ENCODE results near the gene PITX1. TPM values are rescaled to one million over a fixed set of nuclear protein-coding genes. Genes with fewer than 3 reads are reported as not detected.

Gene PITX1
- total RNA-seq, 1 donor from 2014 or later, result 23.8 TPM

DNA sequence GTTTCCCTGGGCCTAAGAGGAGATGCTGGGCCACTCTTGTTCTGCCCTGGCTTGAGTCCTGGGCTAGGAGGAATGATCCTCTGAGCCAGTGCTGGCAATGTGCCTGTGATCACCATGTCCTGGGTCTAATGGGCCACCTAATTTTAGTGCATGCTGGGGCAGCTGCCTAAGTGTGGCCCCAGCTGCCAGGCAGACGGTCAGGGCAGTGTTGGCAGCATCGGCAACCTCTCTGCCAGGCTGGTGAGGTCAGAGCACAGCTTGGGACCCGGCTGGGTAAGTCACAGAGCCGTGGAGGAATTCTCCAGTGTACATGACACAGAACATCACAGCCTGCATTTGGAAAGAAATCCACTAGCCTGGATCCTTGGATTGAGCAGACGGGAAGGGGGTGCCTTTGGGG is 21.4 kb upstream of the PITX1 start:
- TF ChIP-seq, protein P1, sequence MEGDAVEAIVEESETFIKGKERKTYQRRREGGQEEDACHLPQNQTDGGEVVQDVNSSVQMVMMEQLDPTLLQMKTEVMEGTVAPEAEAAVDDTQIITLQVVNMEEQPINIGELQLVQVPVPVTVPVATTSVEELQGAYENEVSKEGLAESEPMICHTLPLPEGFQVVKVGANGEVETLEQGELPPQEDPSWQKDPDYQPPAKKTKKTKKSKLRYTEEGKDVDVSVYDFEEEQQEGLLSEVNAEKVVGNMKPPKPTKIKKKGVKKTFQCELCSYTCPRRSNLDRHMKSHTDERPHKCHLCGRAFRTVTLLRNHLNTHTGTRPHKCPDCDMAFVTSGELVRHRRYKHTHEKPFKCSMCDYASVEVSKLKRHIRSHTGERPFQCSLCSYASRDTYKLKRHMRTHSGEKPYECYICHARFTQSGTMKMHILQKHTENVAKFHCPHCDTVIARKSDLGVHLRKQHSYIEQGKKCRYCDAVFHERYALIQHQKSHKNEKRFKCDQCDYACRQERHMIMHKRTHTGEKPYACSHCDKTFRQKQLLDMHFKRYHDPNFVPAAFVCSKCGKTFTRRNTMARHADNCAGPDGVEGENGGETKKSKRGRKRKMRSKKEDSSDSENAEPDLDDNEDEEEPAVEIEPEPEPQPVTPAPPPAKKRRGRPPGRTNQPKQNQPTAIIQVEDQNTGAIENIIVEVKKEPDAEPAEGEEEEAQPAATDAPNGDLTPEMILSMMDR (IDR thresholded peaks at IDR 0.05), result no peak

GRCh38 chr5:135054546-135054945 is 20.5 kb upstream of the PITX1 start:
- no peak overlapping the region for H3K27ac ChIP-seq
- intact Hi-C loops (cut with DNase I), result no loop called here
- no peaks in the 10 kb centered on the region for H3K9me3 ChIP-seq
- H3K4me3 ChIP-seq, result no peak overlapping the region
- no peak for DNase-seq (ENCODE audit: low spot score in 2 of 2)
- TF ChIP-seq, protein P1 (IDR thresholded peaks at IDR 0.05), result no peak
- H3K36me3 ChIP-seq, result no peaks in the 10 kb centered on the region
- H3K27me3 ChIP-seq, result no peaks in the 10 kb centered on the region
- peaks cover 3 to 6% of the 10 kb centered on the region in 2 donors for H3K4me1 ChIP-seq

More for the DNA sequence above, 21.4 kb upstream of the PITX1 start:
- Histone ChIP-seq H3K4me3 (no peak overlapping the region), H3K27me3 (no peaks in the 10 kb centered on the region), H3K9me3 (no peaks in the 10 kb centered on the region), H3K36me3 (no peaks in the 10 kb centered on the region), H3K27ac (peak overlapping the region in 1 of 2 donors; percentile 4), H3K4me1 (peaks cover 3 to 6% of the 10 kb centered on the region in 2 donors)
- no peak for DNase-seq (ENCODE audit: low spot score in 2 of 2)
- intact Hi-C loops (cut with DNase I), result no loop called here

GRCh38 chr5:135053989-135054388 is 20.0 kb upstream of the PITX1 start:
- TF ChIP-seq, protein P1 (IDR thresholded peaks at IDR 0.05), result no peak
- intact Hi-C loops (cut with DNase I), result no loop called here
- peaks cover 3 to 6% of the 10 kb centered on the region in 2 donors for H3K4me1 ChIP-seq
- H3K27me3 ChIP-seq, result no peaks in the 10 kb centered on the region
- no peak for DNase-seq (ENCODE audit: low spot score in 2 of 2)
- H3K27ac ChIP-seq, result no peak overlapping the region
- H3K9me3 ChIP-seq, result no peaks in the 10 kb centered on the region
- H3K4me3 ChIP-seq, result no peak overlapping the region
- H3K36me3 ChIP-seq, result no peaks in the 10 kb centered on the region

- intact Hi-C loops (cut with DNase I), result no loop called here
- Histone ChIP-seq H3K36me3 (no peaks in the 10 kb centered on the region), H3K4me1 (peaks cover 3 to 6% of the 10 kb centered on the region in 2 donors), H3K4me3 (no peak overlapping the region), H3K27ac (no peak overlapping the region), H3K27me3 (no peaks in the 10 kb centered on the region), H3K9me3 (no peaks in the 10 kb centered on the region)
- DNase-seq (ENCODE audit: low spot score in 2 of 2), result no peak
- TF ChIP-seq, protein P1 (IDR thresholded peaks at IDR 0.05), result no peak
Observed at GRCh38 chr5:135053278-135053677, 19.2 kb upstream of the PITX1 start.

GRCh38 chr5:135052511-135053145 is 18.6 kb upstream of the PITX1 start:
- intact Hi-C loops (cut with DNase I), result no loop called here
- Histone ChIP-seq H3K27ac (no peak overlapping the region), H3K9me3 (no peaks in the 10 kb centered on the region), H3K4me1 (peaks cover 3 to 6% of the 10 kb centered on the region in 2 donors), H3K27me3 (no peaks in the 10 kb centered on the region), H3K36me3 (no peaks in the 10 kb centered on the region), H3K4me3 (no peak overlapping the region)
- no peak for DNase-seq (ENCODE audit: low spot score in 2 of 2)
- TF ChIP-seq, protein P1 (IDR thresholded peaks at IDR 0.05), result no peak

Measured in ascending aorta (tissue), 2 donors.